Ovary (tissue), 9 donors: ENCODE measurements around the gene MAIP1. TPM values are rescaled to one million over a fixed set of nuclear protein-coding genes. Genes with fewer than 3 reads are reported as not detected.

Experiments
- DNase-seq, 5 donors: peaks; one replicate each; pipeline ENCODE4 v3.0.0-alpha.2; 2019 to 2020
- H3K27ac ChIP-seq, 2 donors: fragments of 200-600 bp; one replicate each; pipeline versions ENCODE4 v1.5.1 to v1.8.0; 2019 to 2022
- H3K27me3 ChIP-seq: fragments of 200-600 bp; one replicate; pipeline ENCODE4 v1.8.0; 2022
- H3K36me3 ChIP-seq: fragments of 200-600 bp; sonication (generic); one replicate; pipeline ENCODE4 v1.5.1; 2019
- H3K4me1 ChIP-seq: one replicate; pipeline ENCODE4 v1.8.1; 2013; ENCODE audit warnings: mild to moderate bottlenecking, moderate library complexity; ENCODE audit not compliant: insufficient read depth
- H3K4me3 ChIP-seq: fragments of 200-600 bp; sonication (generic); one replicate; pipeline ENCODE4 v1.5.1; 2017
- H3K9me3 ChIP-seq, 2 donors: fragments of 200-600 bp in 1 of 2; sonication (generic) in 1 of 2; one replicate each; pipeline versions ENCODE4 v1.5.1 to v1.8.1; 2013 to 2019; ENCODE audit warnings: mild to moderate bottlenecking in 1 of 2, moderate library complexity in 1 of 2
- EP300 ChIP-seq: sonication (generic); formaldehyde crosslinking; IDR thresholded peaks from one replicate; pipeline ENCODE4 v1.6.1; 2017; ENCODE audit warnings: antibody characterized with exemption
- POLR2A ChIP-seq: fragments of 450-650 bp; IDR thresholded peaks from one replicate; pipeline ENCODE4 v1.6.1; 2017; ENCODE audit warnings: antibody characterized with exemption, mild to moderate bottlenecking, moderate library complexity
- WGBS, 3 donors: extraction: QIAGEN DNeasy Blood & Tissue Kit in 1 of 3; methylation state at CpG; one replicate each; pipeline versions ENCODE4 v1.1.5 to v1.1.7; 2013 to 2017; 5-methylcytosine and 5-hydroxymethylcytosine counted together
- intact Hi-C, 4 donors: fragments of 100-400 bp; cut with DNase I; formaldehyde crosslinking; loops; one replicate each; pipeline versions ENCODE4 v1.11.0 to v1.15.1; 2022 to 2023
- polyA plus RNA-seq, 2 donors: library from polyadenylated mRNA; stranded (reverse); fragments of 200-250 nt in 1 of 2; fragments of 350-450 nt in 1 of 2; fragmentation: Illumina TruSeq in 1 of 2; extraction: RNeasy Lipid Tissue Mini Kit (QIAGEN cat#74804) in 1 of 2; gene quantifications; one replicate each; pipeline ENCODE4 v1.2.3, GENCODE V29; 2013 to 2014
- total RNA-seq, 7 donors: library from RNA; depleted of rRNA in 2 of 7; stranded (reverse); fragments of >200 nt in 2 of 7; fragmentation: NEBNext Ultra II Directional in 3 of 7; extraction: Animal tissue kit (Norgen Biotek cat#: 25700) in 3 of 7; gene quantifications; one replicate each; pipeline versions ENCODE4 v1.1.0 to v1.2.4, GENCODE V29; 2016 to 2023
- TF ChIP-seq, protein P1 (sequence below), 3 donors: fragments of 450-650 bp in 2 of 3; fragments of 200-600 bp in 1 of 3; IDR thresholded peaks; one replicate each; pipeline versions ENCODE4 v1.5.1 to v1.8.0; 2016 to 2022; ENCODE audit warnings: antibody characterized with exemption in 3 of 3, mild to moderate bottlenecking in 1 of 3
- donor health status: DM: no; HTN: no; CAD: no; lungs with moderate emphysema.
- donor health status: DM: no; HTN: no; CAD: no.
- donor health status: Bipolar disorder and iron deficiency.
- donor health status: DM: yes; HTN: yes; CAD: no.
- donor health status: DM: no; HTN: no; CAD: no.
- donor health status: DM: yes; HTN: yes; CAD: no.

Gene MAIP1
- total and polyA plus RNA-seq, 9 donors: 10.7 to 18.3 (median 13.4) TPM

DNA sequence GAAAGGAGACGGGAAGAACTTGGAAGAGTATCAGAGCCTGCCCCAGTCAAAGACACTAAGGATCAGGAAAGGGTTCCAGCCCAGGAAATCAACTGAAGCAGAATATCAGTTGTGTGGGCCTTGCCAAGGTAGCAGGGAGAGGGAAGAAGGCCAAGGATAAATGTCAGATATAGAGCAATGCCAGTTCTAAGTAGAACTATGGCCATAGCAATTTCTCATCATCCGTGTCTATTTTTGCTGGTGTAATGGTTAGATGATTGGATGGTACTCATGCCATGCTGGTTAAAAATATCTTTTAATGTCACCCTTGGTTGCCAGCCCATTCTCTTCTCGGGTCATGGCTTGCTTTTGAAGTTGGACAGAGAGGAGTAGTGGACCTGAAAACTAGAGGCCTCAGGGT is 41.9 kb downstream of the MAIP1 start:
- TF ChIP-seq, protein P1, sequence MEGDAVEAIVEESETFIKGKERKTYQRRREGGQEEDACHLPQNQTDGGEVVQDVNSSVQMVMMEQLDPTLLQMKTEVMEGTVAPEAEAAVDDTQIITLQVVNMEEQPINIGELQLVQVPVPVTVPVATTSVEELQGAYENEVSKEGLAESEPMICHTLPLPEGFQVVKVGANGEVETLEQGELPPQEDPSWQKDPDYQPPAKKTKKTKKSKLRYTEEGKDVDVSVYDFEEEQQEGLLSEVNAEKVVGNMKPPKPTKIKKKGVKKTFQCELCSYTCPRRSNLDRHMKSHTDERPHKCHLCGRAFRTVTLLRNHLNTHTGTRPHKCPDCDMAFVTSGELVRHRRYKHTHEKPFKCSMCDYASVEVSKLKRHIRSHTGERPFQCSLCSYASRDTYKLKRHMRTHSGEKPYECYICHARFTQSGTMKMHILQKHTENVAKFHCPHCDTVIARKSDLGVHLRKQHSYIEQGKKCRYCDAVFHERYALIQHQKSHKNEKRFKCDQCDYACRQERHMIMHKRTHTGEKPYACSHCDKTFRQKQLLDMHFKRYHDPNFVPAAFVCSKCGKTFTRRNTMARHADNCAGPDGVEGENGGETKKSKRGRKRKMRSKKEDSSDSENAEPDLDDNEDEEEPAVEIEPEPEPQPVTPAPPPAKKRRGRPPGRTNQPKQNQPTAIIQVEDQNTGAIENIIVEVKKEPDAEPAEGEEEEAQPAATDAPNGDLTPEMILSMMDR (IDR thresholded peaks at IDR 0.05): no peak
- TF ChIP-seq POLR2A (no peak), EP300 (no peak)
- WGBS, 3 donors: 88 to 94% (median 93%) methylated on average over 3 of the region's 3 CpGs
- intact Hi-C loops: no loop called here
- Histone ChIP-seq H3K9me3 (no peaks in the 10 kb centered on the region), H3K27ac (no peak overlapping the region), H3K4me3 (no peak overlapping the region), H3K4me1 (no peaks in the 10 kb centered on the region), H3K36me3 (no peaks in the 10 kb centered on the region), H3K27me3 (no peaks in the 10 kb centered on the region)
- no peak for DNase-seq

DNA sequence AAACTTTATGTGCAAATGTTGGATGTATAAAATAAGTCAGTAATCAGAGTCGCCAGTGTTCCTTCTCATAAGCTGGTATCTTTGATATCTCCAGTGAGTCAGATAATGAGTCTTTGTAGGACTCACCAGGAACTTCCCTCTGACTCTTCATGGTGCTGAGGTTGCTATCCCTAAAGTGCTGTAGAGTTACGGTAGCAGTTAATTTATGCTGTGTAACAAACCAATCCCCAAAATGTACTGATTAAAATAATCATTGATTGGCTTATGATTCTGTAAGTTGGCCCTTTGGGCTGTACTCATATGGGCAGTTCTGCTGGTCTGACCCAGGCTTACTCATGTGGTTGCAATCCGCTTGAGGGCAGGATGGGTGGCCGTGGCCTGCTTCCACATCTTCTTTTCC is 43.8 kb downstream of the MAIP1 start:
- no peaks in the 10 kb centered on the region for H3K27me3 ChIP-seq
- H3K4me3 ChIP-seq: no peak overlapping the region
- no peaks in the 10 kb centered on the region for H3K4me1 ChIP-seq
- H3K9me3 ChIP-seq: no peaks in the 10 kb centered on the region
- no peak overlapping the region for H3K27ac ChIP-seq
- DNase-seq: no peak
- no peaks in the 10 kb centered on the region for H3K36me3 ChIP-seq
- intact Hi-C loops: no loop called here
- WGBS, 3 donors: 96 to 99% (median 97%) methylated on average over 4 of the region's 4 CpGs
- TF ChIP-seq, protein P1 (IDR thresholded peaks at IDR 0.05): no peak
- TF ChIP-seq EP300: no peak
- TF ChIP-seq POLR2A: no peak

DNA sequence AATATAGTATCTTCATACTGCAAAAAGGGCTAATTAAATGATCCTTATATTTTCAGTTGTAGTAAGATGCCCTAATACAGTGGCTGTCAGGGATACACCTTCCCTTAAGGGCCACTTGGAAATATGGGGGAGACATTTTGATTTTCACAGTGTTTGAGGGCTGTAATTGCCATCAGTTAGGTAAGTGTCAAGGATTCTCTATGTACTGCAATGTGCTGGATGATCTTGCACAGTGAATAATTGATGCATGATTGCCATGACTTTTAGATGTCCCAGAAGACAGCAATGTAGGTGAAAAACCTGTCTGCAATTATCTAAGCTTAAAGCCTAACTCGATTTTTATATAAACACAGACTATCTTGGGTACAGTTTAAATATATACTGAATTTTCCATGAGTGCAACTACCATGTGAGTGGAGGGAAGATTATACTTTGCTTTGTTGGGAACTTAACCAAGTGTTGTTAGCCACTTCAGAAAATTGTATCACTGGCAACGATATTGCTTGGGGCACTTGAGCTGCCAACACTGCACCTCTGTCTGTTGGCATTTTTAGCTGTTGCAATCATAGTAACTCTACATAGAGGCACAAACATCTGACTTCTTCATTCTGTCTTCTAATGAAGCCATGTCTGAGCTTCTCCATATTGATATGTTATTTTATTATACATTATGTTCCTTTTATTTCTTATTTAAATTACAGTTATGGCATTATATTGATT is 45.2 kb downstream of the MAIP1 start:
- H3K27me3 ChIP-seq: no peaks in the 10 kb centered on the region
- 78 to 85% (median 79%) methylated on average over 2 of the region's 2 CpGs for WGBS, 3 donors
- H3K27ac ChIP-seq: no peak overlapping the region
- H3K4me1 ChIP-seq: no peaks in the 10 kb centered on the region
- intact Hi-C loops: no loop called here
- H3K4me3 ChIP-seq: no peak overlapping the region
- DNase-seq: no peak
- H3K36me3 ChIP-seq: no peaks in the 10 kb centered on the region
- no peaks in the 10 kb centered on the region for H3K9me3 ChIP-seq
- TF ChIP-seq, protein P1 (IDR thresholded peaks at IDR 0.05): no peak

DNA sequence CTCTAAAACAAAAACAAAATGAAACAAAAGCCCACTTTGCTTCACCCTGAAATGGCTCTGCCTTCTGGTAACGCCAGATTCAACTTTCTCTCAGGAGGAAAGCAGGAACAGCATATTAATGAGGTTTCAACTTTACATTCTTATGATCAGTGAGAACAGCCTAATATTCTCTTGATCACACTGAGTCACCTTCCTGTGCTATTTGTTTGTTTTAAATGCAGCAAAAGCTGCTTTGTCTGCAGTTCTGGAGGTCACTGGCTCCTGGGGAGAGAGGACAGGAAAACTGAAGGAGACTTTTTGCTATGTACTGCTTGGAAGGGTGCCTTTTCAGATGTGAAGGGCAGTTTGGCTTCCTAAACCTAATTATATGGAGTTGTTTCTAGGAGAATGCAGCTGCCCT is 48.1 kb downstream of the MAIP1 start:
- intact Hi-C loops: no loop called here
- H3K4me3 ChIP-seq: no peak overlapping the region
- H3K27me3 ChIP-seq: no peaks in the 10 kb centered on the region
- 40 to 65% (median 50%) methylated on average over 1 of the region's 1 CpG for WGBS, 3 donors
- no peak for DNase-seq
- no peak for TF ChIP-seq EP300
- TF ChIP-seq, protein P1 (IDR thresholded peaks at IDR 0.05): no peak
- no peak for TF ChIP-seq POLR2A
- no peak overlapping the region for H3K27ac ChIP-seq
- H3K4me1 ChIP-seq: no peaks in the 10 kb centered on the region
- H3K9me3 ChIP-seq: no peaks in the 10 kb centered on the region
- no peaks in the 10 kb centered on the region for H3K36me3 ChIP-seq
